ENCODE results near the gene PIK3AP1. TPM values are rescaled to one million over a fixed set of nuclear protein-coding genes. Genes with fewer than 3 reads are reported as not detected.

The PIK3AP1 gene
- total RNA-seq, 2 donors from 2014 or later: 1.3 to 5.2 TPM

- no peaks in the 10 kb centered on the region for H3K27me3 ChIP-seq (ENCODE audit: control insufficient read depth, insufficient read depth, low read length, poor library complexity, severe bottlenecking)
- Mint-ChIP-seq H3K27me3 (ENCODE audit: insufficient read depth) (peaks cover 6% of the 10 kb centered on the region), H3K36me3 (ENCODE audit: low read depth) (peaks cover 11% of the 10 kb centered on the region), H3K4me3 (no peak overlapping the region), H3K4me1 (peaks cover 17% of the 10 kb centered on the region), H3K9me3 (no peaks in the 10 kb centered on the region), H3K27ac (no peak overlapping the region)
- no peak overlapping the region for H3K9ac ChIP-seq (ENCODE audit: extremely low read depth, low read length, poor library complexity, severe bottlenecking)
- TF ChIP-seq CTCF (conservative IDR thresholded peaks at IDR 0.05): no peak
- H3K4me1 ChIP-seq (ENCODE audit: control insufficient read depth, insufficient read depth, low read length): no peaks in the 10 kb centered on the region
- no peaks in the 10 kb centered on the region for H3K36me3 ChIP-seq (ENCODE audit: control insufficient read depth, insufficient read depth, low read length)
- no peak overlapping the region for H3K4me3 ChIP-seq (ENCODE audit: low read length)
- no peaks in the 10 kb centered on the region for H3K9me3 ChIP-seq (ENCODE audit: control insufficient read depth, low read length)
- no peak for DNase-seq
- no peak overlapping the region for H3K27ac ChIP-seq (ENCODE audit: low read depth, low read length)
- WGBS, 2 experiments (ENCODE audit: insufficient coverage in 1 of 2, insufficient read length in 1 of 2): 80 to 100% methylated on average over 1 of the region's 1 CpG
These were observed 3.9 kb downstream of the PIK3AP1 start for GRCh38 chr10:96716390-96716789.

GRCh38 chr10:96714746-96715255, 5.5 kb downstream of the PIK3AP1 start:
- 100% methylated on average over 2 of the region's 2 CpGs; no CpG with 5 or more reads in 1 of the 2 experiments for WGBS, 2 experiments (ENCODE audit: insufficient coverage in 1 of 2, insufficient read length in 1 of 2)
- no peak overlapping the region for H3K4me3 ChIP-seq (ENCODE audit: low read length)
- DNase-seq: no peak
- H3K9me3 ChIP-seq (ENCODE audit: control insufficient read depth, low read length): no peaks in the 10 kb centered on the region
- no peak overlapping the region for H3K9ac ChIP-seq (ENCODE audit: extremely low read depth, low read length, poor library complexity, severe bottlenecking)
- Mint-ChIP-seq H3K4me1 (peaks cover 10% of the 10 kb centered on the region), H3K27me3 (ENCODE audit: insufficient read depth) (peaks cover 4% of the 10 kb centered on the region), H3K36me3 (ENCODE audit: low read depth) (peaks cover 11% of the 10 kb centered on the region), H3K27ac (no peak overlapping the region), H3K9me3 (no peaks in the 10 kb centered on the region), H3K4me3 (no peak overlapping the region)
- no peak overlapping the region for H3K27ac ChIP-seq (ENCODE audit: low read depth, low read length)
- H3K27me3 ChIP-seq (ENCODE audit: control insufficient read depth, insufficient read depth, low read length, poor library complexity, severe bottlenecking): no peaks in the 10 kb centered on the region
- H3K4me1 ChIP-seq (ENCODE audit: control insufficient read depth, insufficient read depth, low read length): no peaks in the 10 kb centered on the region
- no peaks in the 10 kb centered on the region for H3K36me3 ChIP-seq (ENCODE audit: control insufficient read depth, insufficient read depth, low read length)
- TF ChIP-seq CTCF (conservative IDR thresholded peaks at IDR 0.05): no peak

GRCh38 chr10:96714031-96714590, 6.2 kb downstream of the PIK3AP1 start:
- H3K27me3 Mint-ChIP-seq (ENCODE audit: insufficient read depth): no peaks in the 10 kb centered on the region
- no peak for DNase-seq
- Histone ChIP-seq H3K9ac (ENCODE audit: extremely low read depth, low read length, poor library complexity, severe bottlenecking) (no peak overlapping the region), H3K9me3 (ENCODE audit: control insufficient read depth, low read length) (no peaks in the 10 kb centered on the region), H3K27ac (ENCODE audit: low read depth, low read length) (no peak overlapping the region), H3K36me3 (ENCODE audit: control insufficient read depth, insufficient read depth, low read length) (no peaks in the 10 kb centered on the region), H3K4me3 (ENCODE audit: low read length) (no peak overlapping the region), H3K4me1 (ENCODE audit: control insufficient read depth, insufficient read depth, low read length) (no peaks in the 10 kb centered on the region), H3K27me3 (ENCODE audit: control insufficient read depth, insufficient read depth, low read length, poor library complexity, severe bottlenecking) (no peaks in the 10 kb centered on the region)
- H3K4me3 Mint-ChIP-seq: no peak overlapping the region
- peaks cover 16% of the 10 kb centered on the region for H3K36me3 Mint-ChIP-seq (ENCODE audit: low read depth)
- peaks cover 4% of the 10 kb centered on the region for H3K4me1 Mint-ChIP-seq
- 90 to 94% methylated on average over 9 of the region's 9 CpGs for WGBS, 2 experiments (ENCODE audit: insufficient coverage in 1 of 2, insufficient read length in 1 of 2)
- TF ChIP-seq CTCF (conservative IDR thresholded peaks at IDR 0.05): no peak
- H3K9me3 Mint-ChIP-seq: no peaks in the 10 kb centered on the region
- no peak overlapping the region for H3K27ac Mint-ChIP-seq

Data from endodermal cell (in vitro differentiated cells).